ENCODE results near the gene ZNF423.

The ZNF423 gene

DNA sequence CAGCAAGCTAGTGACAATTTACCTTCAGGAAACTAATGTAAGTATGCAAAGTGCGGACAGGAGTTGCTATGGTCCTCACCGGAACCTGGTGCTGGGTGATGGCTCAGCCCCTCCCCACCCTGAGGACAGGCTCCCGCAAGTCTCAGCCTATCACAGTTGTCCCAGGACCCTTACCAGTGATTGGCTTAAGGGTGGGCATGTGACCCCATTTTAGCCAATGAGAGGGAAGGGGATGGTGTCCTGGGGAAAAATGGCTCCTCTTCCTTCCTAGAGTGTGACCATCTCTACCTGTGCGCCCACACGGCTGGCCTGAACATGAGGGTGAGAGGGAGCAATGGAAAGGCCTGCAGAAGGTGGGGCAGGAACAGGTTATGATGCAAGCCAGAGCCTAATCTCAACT is 401.9 kb downstream of the ZNF423 start:
- Histone ChIP-seq H2AFZ (ENCODE audit: low read depth, low read length) (no peak overlapping the region), H2BK5ac (ENCODE audit: low read depth, low read length, poor library complexity, severe bottlenecking) (no peak overlapping the region), H4K8ac (ENCODE audit: low read length) (no peak overlapping the region), H3K27me3 (ENCODE audit: control insufficient read depth in 1 of 2, insufficient read depth in 1 of 2, low read length in 2 of 2) (peaks cover 0 to 31% of the 10 kb centered on the region in 2 experiments), H3K9ac (ENCODE audit: low read length) (no peak overlapping the region), H3K27ac (ENCODE audit: low read length, poor library complexity, severe bottlenecking) (no peak overlapping the region), H3K14ac (ENCODE audit: low read length in 2 of 2) (no peak overlapping the region), H3K79me1 (replicated peaks; ENCODE audit: low read length, poor library complexity, severe bottlenecking) (no peaks in the 10 kb centered on the region), H3K4me2 (ENCODE audit: low read length, poor library complexity, severe bottlenecking) (no peak overlapping the region), H3K4me3 (ENCODE audit: insufficient read depth in 1 of 2, low read depth in 1 of 2, low read length in 2 of 2) (no peak overlapping the region), H2BK120ac (ENCODE audit: low read depth, low read length) (no peak overlapping the region), H3K36me3 (ENCODE audit: control insufficient read depth in 1 of 2, insufficient read depth in 2 of 2, low read depth in 1 of 2, low read length in 2 of 2) (no peaks in the 10 kb centered on the region), H3K4me1 (ENCODE audit: control insufficient read depth, insufficient read depth, low read depth, low read length) (no peaks in the 10 kb centered on the region), H3K23ac (ENCODE audit: low read length in 2 of 2) (no peak overlapping the region), H2BK15ac (ENCODE audit: low read depth, poor library complexity, severe bottlenecking) (no peak overlapping the region), H3K18ac (ENCODE audit: low read depth in 1 of 2, low read length in 2 of 2) (no peak overlapping the region), H2AK5ac (ENCODE audit: low read length, severe bottlenecking) (no peak overlapping the region), H3K9me3 (ENCODE audit: control insufficient read depth, low read length) (no peaks in the 10 kb centered on the region), H2BK12ac (ENCODE audit: low read length in 2 of 2) (no peak overlapping the region), H4K91ac (ENCODE audit: low read length) (no peak overlapping the region), H3K4ac (ENCODE audit: low read depth in 1 of 2, low read length in 2 of 2) (no peak overlapping the region)
- 96% methylated on average over 5 of the region's 5 CpGs for WGBS
- DNase-seq = no peak

DNA sequence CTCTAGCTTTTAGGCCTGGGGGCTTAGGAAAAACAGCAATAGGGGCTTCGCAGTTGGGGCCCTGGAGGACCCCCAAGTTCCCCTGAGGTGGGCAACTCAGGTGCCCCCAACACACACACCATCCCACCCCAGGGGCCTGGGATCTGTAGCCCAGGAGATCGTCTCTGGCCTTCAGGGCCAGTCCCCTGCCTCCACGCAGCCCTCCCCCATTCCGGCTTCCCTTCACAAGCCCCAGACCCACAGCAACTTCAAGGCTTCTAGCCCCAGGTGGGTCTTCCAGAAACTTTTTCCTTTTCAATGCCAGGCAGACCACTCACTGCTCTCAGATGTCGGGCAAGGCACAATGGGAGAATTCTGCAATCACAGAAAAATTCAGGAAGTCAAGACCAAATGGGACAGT is 402.9 kb downstream of the ZNF423 start:
- 81% methylated on average over 4 of the region's 5 CpGs for WGBS
- H2AFZ ChIP-seq (ENCODE audit: low read depth, low read length) = no peak overlapping the region
- no peak overlapping the region for H3K23ac ChIP-seq (ENCODE audit: low read length in 2 of 2)
- no peaks in the 10 kb centered on the region for H3K4me1 ChIP-seq (ENCODE audit: control insufficient read depth, insufficient read depth, low read depth, low read length)
- no peak overlapping the region for H3K14ac ChIP-seq (ENCODE audit: low read length in 2 of 2)
- no peaks in the 10 kb centered on the region for H3K79me1 ChIP-seq (replicated peaks; ENCODE audit: low read length, poor library complexity, severe bottlenecking)
- no peak overlapping the region for H4K8ac ChIP-seq (ENCODE audit: low read length)
- H3K27ac ChIP-seq (ENCODE audit: low read length, poor library complexity, severe bottlenecking) = no peak overlapping the region
- no peaks in the 10 kb centered on the region for H3K9me3 ChIP-seq (ENCODE audit: control insufficient read depth, low read length)
- H2BK15ac ChIP-seq (ENCODE audit: low read depth, poor library complexity, severe bottlenecking) = no peak overlapping the region
- no peak overlapping the region for H2BK120ac ChIP-seq (ENCODE audit: low read depth, low read length)
- H3K27me3 ChIP-seq (ENCODE audit: control insufficient read depth in 1 of 2, insufficient read depth in 1 of 2, low read length in 2 of 2) = peaks cover 0 to 31% of the 10 kb centered on the region in 2 experiments
- H2AK5ac ChIP-seq (ENCODE audit: low read length, severe bottlenecking) = no peak overlapping the region
- no peak overlapping the region for H3K9ac ChIP-seq (ENCODE audit: low read length)
- H4K91ac ChIP-seq (ENCODE audit: low read length) = no peak overlapping the region
- H3K4ac ChIP-seq (ENCODE audit: low read depth in 1 of 2, low read length in 2 of 2) = no peak overlapping the region
- no peak overlapping the region for H3K18ac ChIP-seq (ENCODE audit: low read depth in 1 of 2, low read length in 2 of 2)
- DNase-seq = no peak
- no peak overlapping the region for H2BK5ac ChIP-seq (ENCODE audit: low read depth, low read length, poor library complexity, severe bottlenecking)
- H3K4me3 ChIP-seq (ENCODE audit: insufficient read depth in 1 of 2, low read depth in 1 of 2, low read length in 2 of 2) = no peak overlapping the region
- no peak overlapping the region for H3K4me2 ChIP-seq (ENCODE audit: low read length, poor library complexity, severe bottlenecking)
- no peak overlapping the region for H2BK12ac ChIP-seq (ENCODE audit: low read length in 2 of 2)
- no peaks in the 10 kb centered on the region for H3K36me3 ChIP-seq (ENCODE audit: control insufficient read depth in 1 of 2, insufficient read depth in 2 of 2, low read depth in 1 of 2, low read length in 2 of 2)

- H2AK5ac ChIP-seq (ENCODE audit: low read length, severe bottlenecking) = no peak overlapping the region
- H4K91ac ChIP-seq (ENCODE audit: low read length) = no peak overlapping the region
- no peaks in the 10 kb centered on the region for H3K36me3 ChIP-seq (ENCODE audit: control insufficient read depth in 1 of 2, insufficient read depth in 2 of 2, low read depth in 1 of 2, low read length in 2 of 2)
- H2BK15ac ChIP-seq (ENCODE audit: low read depth, poor library complexity, severe bottlenecking) = no peak overlapping the region
- H3K9ac ChIP-seq (ENCODE audit: low read length) = no peak overlapping the region
- H3K18ac ChIP-seq (ENCODE audit: low read depth in 1 of 2, low read length in 2 of 2) = no peak overlapping the region
- no peak for DNase-seq
- H2BK120ac ChIP-seq (ENCODE audit: low read depth, low read length) = no peak overlapping the region
- H4K8ac ChIP-seq (ENCODE audit: low read length) = no peak overlapping the region
- H3K79me1 ChIP-seq (replicated peaks; ENCODE audit: low read length, poor library complexity, severe bottlenecking) = no peaks in the 10 kb centered on the region
- H2BK5ac ChIP-seq (ENCODE audit: low read depth, low read length, poor library complexity, severe bottlenecking) = no peak overlapping the region
- no peak overlapping the region for H2BK12ac ChIP-seq (ENCODE audit: low read length in 2 of 2)
- no peak overlapping the region for H3K14ac ChIP-seq (ENCODE audit: low read length in 2 of 2)
- no peaks in the 10 kb centered on the region for H3K9me3 ChIP-seq (ENCODE audit: control insufficient read depth, low read length)
- no peak overlapping the region for H3K27ac ChIP-seq (ENCODE audit: low read length, poor library complexity, severe bottlenecking)
- no peak overlapping the region for H3K23ac ChIP-seq (ENCODE audit: low read length in 2 of 2)
- no peak overlapping the region for H3K4ac ChIP-seq (ENCODE audit: low read depth in 1 of 2, low read length in 2 of 2)
- no peak overlapping the region for H3K4me3 ChIP-seq (ENCODE audit: insufficient read depth in 1 of 2, low read depth in 1 of 2, low read length in 2 of 2)
- peaks cover 0 to 31% of the 10 kb centered on the region in 2 experiments for H3K27me3 ChIP-seq (ENCODE audit: control insufficient read depth in 1 of 2, insufficient read depth in 1 of 2, low read length in 2 of 2)
- H3K4me2 ChIP-seq (ENCODE audit: low read length, poor library complexity, severe bottlenecking) = no peak overlapping the region
- 65% methylated on average over 14 of the region's 14 CpGs for WGBS
- no peaks in the 10 kb centered on the region for H3K4me1 ChIP-seq (ENCODE audit: control insufficient read depth, insufficient read depth, low read depth, low read length)
- H2AFZ ChIP-seq (ENCODE audit: low read depth, low read length) = no peak overlapping the region
Measured at GRCh38 chr16:49452578-49452977, 403.3 kb downstream of the ZNF423 start.

- H2AK5ac ChIP-seq (ENCODE audit: low read length, severe bottlenecking) = no peak overlapping the region
- H3K14ac ChIP-seq (ENCODE audit: low read length in 2 of 2) = no peak overlapping the region
- no peak overlapping the region for H3K23ac ChIP-seq (ENCODE audit: low read length in 2 of 2)
- no peak overlapping the region for H3K4ac ChIP-seq (ENCODE audit: low read depth in 1 of 2, low read length in 2 of 2)
- H3K4me2 ChIP-seq (ENCODE audit: low read length, poor library complexity, severe bottlenecking) = no peak overlapping the region
- H2BK12ac ChIP-seq (ENCODE audit: low read length in 2 of 2) = no peak overlapping the region
- no peaks in the 10 kb centered on the region for H3K79me1 ChIP-seq (replicated peaks; ENCODE audit: low read length, poor library complexity, severe bottlenecking)
- no peak overlapping the region for H3K9ac ChIP-seq (ENCODE audit: low read length)
- no peak overlapping the region for H3K27ac ChIP-seq (ENCODE audit: low read length, poor library complexity, severe bottlenecking)
- DNase-seq = no peak
- no peak overlapping the region for H2BK5ac ChIP-seq (ENCODE audit: low read depth, low read length, poor library complexity, severe bottlenecking)
- H4K8ac ChIP-seq (ENCODE audit: low read length) = no peak overlapping the region
- H3K9me3 ChIP-seq (ENCODE audit: control insufficient read depth, low read length) = no peaks in the 10 kb centered on the region
- no peaks in the 10 kb centered on the region for H3K4me1 ChIP-seq (ENCODE audit: control insufficient read depth, insufficient read depth, low read depth, low read length)
- H3K36me3 ChIP-seq (ENCODE audit: control insufficient read depth in 1 of 2, insufficient read depth in 2 of 2, low read depth in 1 of 2, low read length in 2 of 2) = no peaks in the 10 kb centered on the region
- no peak overlapping the region for H2BK15ac ChIP-seq (ENCODE audit: low read depth, poor library complexity, severe bottlenecking)
- H3K4me3 ChIP-seq (ENCODE audit: insufficient read depth in 1 of 2, low read depth in 1 of 2, low read length in 2 of 2) = no peak overlapping the region
- no peak overlapping the region for H3K18ac ChIP-seq (ENCODE audit: low read depth in 1 of 2, low read length in 2 of 2)
- 74% methylated on average over 3 of the region's 4 CpGs for WGBS
- no peak overlapping the region for H4K91ac ChIP-seq (ENCODE audit: low read length)
- H2AFZ ChIP-seq (ENCODE audit: low read depth, low read length) = no peak overlapping the region
- peaks cover 0 to 30% of the 10 kb centered on the region in 2 experiments for H3K27me3 ChIP-seq (ENCODE audit: control insufficient read depth in 1 of 2, insufficient read depth in 1 of 2, low read length in 2 of 2)
- H2BK120ac ChIP-seq (ENCODE audit: low read depth, low read length) = no peak overlapping the region
Measured at GRCh38 chr16:49452108-49452507, 403.8 kb downstream of the ZNF423 start.

All from mesenchymal stem cell (in vitro differentiated cells and primary cell).